ENCODE measurements around the gene NFKB2.

GRCh38 chr10:102418622-102419268, 23.2 kb downstream of the NFKB2 start, which contains the start of gene PSD:
- TF ChIP-seq CTCF (IDR thresholded peaks at IDR 0.05; ENCODE audit: insufficient read depth, low read length, poor library complexity, severe bottlenecking), result no peak
- TF ChIP-seq EZH2phosphoT487 (conservative IDR thresholded peaks at IDR 0.05; ENCODE audit: low read length), result no peak
